Activated CD8-positive, alpha-beta memory T cell treated with anti-CD3 and anti-CD28 coated beads, Interleukin-2, amount 50 U/mL, for 4 hours (primary cell): ENCODE data around the gene TOPBP1.

Source experiments
- DNase-seq: peaks from one replicate; pipeline ENCODE4 v3.0.0-alpha.2; 2020

Gene TOPBP1

DNA sequence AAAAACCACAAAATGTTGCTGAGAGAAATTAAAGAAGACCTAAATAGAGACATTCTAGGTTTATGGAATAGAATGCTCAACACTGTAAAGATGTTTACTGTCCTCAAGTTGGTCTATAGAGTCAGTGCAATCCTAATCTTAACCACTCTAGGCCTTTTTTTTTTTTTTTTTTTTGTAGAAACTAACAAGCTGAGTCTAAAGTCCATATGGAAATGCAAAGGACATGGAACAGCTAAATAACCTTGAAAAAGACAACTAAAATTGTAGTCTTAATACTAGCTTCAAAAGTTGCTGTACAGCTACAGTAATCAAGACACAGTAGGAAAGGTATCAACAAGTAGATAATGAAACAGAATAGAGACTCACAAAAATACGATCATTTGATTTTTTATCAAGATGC, 55.4 kb downstream of the TOPBP1 start:
- no peak for DNase-seq

GRCh38 chr3:133600572-133601081, 61.1 kb downstream of the TOPBP1 start:
- DNase-seq = no peak

DNA sequence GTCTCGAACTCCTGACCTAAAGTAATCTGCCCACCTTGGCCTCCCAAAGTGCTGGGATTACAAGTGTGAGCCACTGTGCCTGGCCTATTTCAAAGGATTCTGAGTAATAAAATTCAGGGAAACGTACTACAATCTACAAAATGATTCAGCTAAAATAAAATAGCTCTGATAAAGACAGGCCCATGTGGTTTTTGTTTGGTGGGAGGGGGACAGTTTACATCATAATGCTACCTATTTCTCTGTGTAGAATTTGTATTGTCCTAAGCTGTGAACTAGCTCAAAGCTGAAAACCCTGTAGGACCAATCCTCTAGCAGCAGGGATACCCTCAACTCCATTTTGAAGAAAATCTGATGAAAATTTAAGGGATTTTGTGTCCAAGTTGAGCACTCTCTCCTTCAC, 62.5 kb downstream of the TOPBP1 start:
- DNase-seq = no peak

- DNase-seq = no peak
Measured at GRCh38 chr3:133598405-133598804, 63.3 kb downstream of the TOPBP1 start.

- peak; percentile 24 for DNase-seq
Measured at GRCh38 chr3:133595341-133595740, 66.4 kb downstream of the TOPBP1 start.

- DNase-seq = no peak
Measured at GRCh38 chr3:133593243-133593642, 68.5 kb downstream of the TOPBP1 start.

DNA sequence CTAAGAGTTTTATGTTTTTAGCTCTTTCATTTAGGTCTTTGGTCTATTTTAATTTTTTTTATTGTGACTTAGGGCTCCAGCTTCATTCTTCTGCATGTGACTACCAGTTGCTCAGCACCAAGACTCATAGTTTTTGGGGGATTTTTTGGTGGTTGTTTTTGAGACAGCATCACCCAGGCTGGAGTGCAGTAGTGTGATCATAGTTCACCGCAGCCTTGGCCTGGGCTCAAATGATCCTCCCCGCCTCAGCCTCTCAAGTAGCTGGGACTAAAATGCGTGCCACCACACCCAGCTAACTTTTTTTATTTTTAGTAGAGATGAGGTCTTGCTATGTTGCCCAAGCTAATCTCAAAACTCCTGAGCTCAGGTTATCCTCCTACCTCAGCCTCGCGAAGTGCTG, 68.9 kb downstream of the TOPBP1 start:
- peak; percentile 20 for DNase-seq

DNA sequence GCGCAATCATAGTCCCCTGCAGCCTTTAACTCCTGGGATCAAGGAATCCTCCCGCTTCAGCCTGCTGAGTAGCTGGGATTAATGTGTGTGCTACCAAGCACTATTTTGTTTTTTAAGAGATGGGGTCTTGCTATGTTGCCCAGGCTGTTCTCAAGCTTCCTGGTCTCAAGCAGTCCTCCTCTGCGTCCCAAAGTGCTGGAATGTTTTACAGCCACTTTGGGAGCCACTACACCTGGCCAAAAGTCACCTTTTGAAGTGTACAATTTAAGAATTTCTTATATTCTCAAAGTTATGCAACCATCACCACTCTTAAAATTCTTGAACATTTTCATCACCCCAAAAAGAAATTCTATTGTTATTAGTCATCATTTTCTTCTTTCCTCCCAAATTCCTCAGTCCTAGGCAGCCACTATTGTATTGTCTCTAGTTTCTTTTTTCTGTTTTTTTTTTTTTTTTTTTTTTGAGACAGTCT, 70.4 kb downstream of the TOPBP1 start:
- no peak for DNase-seq

DNA sequence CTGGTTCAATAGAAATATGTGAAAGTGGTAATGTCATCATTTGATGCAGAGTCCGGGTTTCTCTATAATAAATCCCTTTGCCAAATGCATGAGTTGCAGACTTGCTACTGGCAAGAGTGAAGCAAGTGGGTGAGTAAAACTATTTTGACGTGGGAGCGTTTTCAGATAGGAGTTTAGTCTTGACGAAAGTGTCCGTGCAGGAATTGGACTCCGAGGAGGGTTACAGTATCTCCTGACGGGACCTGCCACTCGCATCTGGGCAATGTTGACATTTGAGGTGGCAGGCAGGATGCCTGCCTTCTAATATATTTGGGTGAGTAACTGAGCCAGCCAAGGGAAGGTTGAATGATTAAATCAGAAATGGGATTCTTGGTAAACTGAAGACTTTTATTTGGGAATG, 72.2 kb downstream of the TOPBP1 start:
- DNase-seq = no peak

- no peak for DNase-seq
Measured at GRCh38 chr3:133588784-133589465, 72.8 kb downstream of the TOPBP1 start.

- DNase-seq = no peak
Measured at GRCh38 chr3:133588035-133588434, 73.7 kb downstream of the TOPBP1 start.

DNA sequence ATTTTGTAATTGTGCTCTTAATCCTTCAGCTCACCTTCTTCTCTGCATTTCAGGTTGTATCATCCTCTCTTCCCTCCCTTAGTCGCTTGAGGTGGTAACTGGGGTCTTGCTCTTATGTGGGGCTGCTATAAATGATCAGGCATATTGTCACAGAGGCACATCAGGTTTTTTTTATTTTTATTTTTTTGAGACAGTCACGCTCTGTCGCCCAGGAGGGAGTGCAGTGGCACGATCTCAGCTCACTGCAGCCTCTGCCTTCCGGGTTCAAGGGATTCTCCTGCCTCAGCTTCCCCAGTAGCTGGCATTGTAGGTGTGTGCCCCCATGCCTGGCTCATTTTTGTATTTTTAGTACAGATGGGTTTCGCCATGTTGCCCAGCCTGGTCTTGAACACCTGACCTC, 78.3 kb downstream of the TOPBP1 start:
- no peak for DNase-seq

GRCh38 chr3:133578548-133579191, 83.1 kb downstream of the TOPBP1 start:
- DNase-seq = no peak

GRCh38 chr3:133576169-133576568, 85.6 kb downstream of the TOPBP1 start:
- no peak for DNase-seq

- DNase-seq = no peak
Measured at GRCh38 chr3:133575086-133575485, 86.7 kb downstream of the TOPBP1 start.

DNA sequence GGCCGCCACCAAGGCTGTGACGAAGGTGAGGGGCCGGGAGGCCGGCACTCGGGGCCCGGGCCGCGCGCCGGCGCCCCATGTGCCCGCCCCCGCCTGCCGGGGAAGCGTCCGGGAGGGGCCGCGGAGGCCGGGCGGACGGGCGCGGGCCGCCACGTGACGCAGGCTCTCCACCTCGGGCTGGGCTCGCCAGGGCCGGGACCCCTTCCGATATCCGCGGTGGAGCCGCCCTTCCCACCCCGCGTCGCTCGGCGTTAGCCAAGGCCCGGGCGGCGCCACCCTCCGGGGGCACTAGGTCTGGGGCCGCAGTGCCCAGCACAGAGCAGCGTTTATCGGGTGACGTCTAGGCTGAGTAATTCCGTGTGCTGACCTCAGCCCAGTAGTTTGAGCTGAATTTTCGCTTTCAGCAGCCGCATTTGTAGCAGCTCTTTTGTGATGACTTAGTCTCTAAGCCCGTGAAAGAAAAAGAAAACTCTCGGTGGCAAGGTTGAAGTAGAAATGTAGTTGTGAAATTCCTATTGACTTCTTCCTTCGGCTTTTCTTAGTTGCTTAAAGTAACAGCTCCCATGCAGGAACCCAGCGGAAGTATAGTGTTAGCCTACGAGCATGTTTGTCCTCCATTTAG, 87.4 kb downstream of the TOPBP1 start:
- peak; percentile 72 for DNase-seq

- no peak for DNase-seq
Measured at GRCh38 chr3:133573629-133574194, 88.0 kb downstream of the TOPBP1 start, which contains the start of gene CDV3. Gene CDV3, plus strand, starts transcription at chr3:133573686. Its CDS starts 359 bp downstream, at chr3:133574045.

DNA sequence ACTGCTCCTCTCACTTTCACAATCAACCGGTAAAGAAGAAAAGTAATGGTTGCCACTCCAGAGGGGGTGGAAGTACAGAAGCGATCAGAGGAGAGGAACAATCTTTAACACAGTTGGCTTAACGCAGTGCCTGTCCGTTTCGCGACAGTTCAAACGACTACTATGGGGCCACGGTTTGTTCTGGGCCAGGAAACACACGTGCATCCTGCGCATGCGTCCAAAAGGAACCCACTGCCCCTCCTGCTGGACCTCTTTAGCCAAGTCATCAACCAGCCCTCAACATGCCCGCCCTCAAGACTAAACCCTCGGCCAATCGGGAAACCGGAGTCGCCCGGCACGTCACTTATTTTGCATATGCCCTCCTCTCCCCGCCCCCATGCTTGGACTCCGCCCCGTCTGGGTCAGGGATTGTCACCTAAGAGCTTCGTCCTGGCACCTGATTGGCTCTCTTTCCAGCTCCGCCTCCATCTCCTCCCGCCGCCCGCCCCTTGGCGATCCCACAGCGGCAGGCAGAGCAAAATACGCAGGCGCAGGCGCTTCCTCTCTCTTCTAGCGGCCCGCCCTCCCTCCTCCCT, 88.6 kb downstream of the TOPBP1 start:
- DNase-seq = peak; percentile 100

DNA sequence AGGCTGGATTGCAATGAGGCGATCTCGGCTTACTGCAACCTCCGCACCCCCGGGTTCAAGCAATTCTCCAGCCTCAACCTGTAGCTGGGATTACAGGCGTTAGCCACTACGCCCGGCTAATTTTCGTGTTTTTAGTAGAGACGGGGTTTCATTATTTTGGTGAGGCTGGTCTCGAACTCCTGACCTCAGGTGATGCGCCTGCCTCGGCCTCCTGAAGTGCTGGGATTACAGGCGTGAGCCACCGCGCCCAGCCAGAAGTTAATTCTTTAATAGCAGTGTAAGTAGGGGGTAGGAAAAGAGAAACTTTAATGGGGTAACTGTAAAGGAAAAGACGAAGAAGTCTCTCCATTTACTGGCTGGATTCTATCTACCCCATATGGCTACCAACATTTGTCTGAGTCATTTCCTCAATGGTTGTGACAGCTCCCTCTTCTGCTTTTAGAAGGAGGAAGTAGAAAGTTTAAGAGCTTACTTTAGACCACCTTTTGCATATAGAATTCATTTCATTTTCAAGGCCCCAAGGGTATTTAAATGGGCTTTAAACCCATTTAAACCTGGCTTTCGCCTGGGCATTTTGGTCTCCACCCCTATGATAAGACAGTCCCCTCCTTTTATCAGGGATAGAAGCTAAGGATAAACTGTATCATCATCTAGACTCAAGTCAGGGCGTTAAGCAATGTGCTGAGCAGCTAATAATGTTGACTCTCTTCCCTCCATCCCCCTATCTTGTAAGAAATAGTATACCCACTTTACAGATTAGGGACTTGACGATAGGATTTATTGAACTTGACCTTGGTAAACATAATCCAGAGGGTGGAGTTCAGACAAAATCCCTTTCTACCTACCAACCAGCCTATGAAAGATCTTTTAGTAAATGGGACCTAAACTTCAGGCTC, 89.3 kb downstream of the TOPBP1 start:
- DNase-seq = no peak

- DNase-seq = no peak
Measured at GRCh38 chr3:133570937-133571320, 90.8 kb downstream of the TOPBP1 start.

GRCh38 chr3:133570139-133570936, 91.4 kb downstream of the TOPBP1 start:
- no peak for DNase-seq
